ENCODE results near the gene PI16.
"Not testable (repeated sequence)": the region's sequence is repeated elsewhere in the genome, so short reads cannot be mapped to it uniquely, and the experiment has no call there.

PI16 gene

GRCh38 chr6:36929152-36929551, 25.4 kb upstream of the PI16 start:
- no peak for DNase-seq

- no peak for DNase-seq
Measured at GRCh38 chr6:36929607-36930006, 24.9 kb upstream of the PI16 start.

- no peak for DNase-seq
Measured at GRCh38 chr6:36930483-36930882, 24.1 kb upstream of the PI16 start.

GRCh38 chr6:36933102-36933501, 21.4 kb upstream of the PI16 start:
- no peak for DNase-seq

- no peak for DNase-seq
Measured at GRCh38 chr6:36933519-36933918, 21.0 kb upstream of the PI16 start.

- DNase-seq = no peak
Measured at GRCh38 chr6:36934901-36935300, 19.6 kb upstream of the PI16 start.

GRCh38 chr6:36936824-36937223, 17.7 kb upstream of the PI16 start:
- DNase-seq = no peak

- DNase-seq = no peak
Measured at GRCh38 chr6:36937896-36938295, 16.6 kb upstream of the PI16 start.

- no peak for DNase-seq
Measured at GRCh38 chr6:36938536-36938935, 16.0 kb upstream of the PI16 start.

GRCh38 chr6:36939005-36939404, 15.5 kb upstream of the PI16 start:
- not testable (repeated sequence) for DNase-seq

- no peak for DNase-seq
Measured at GRCh38 chr6:36940027-36940426, 14.5 kb upstream of the PI16 start.

GRCh38 chr6:36941561-36941960, 13.0 kb upstream of the PI16 start:
- not testable (repeated sequence) for DNase-seq

- not testable (repeated sequence) for DNase-seq
Measured at GRCh38 chr6:36942329-36942728, 12.2 kb upstream of the PI16 start.

GRCh38 chr6:36944650-36945049, 9.9 kb upstream of the PI16 start:
- no peak for DNase-seq

GRCh38 chr6:36945301-36945700, 9.2 kb upstream of the PI16 start:
- no peak for DNase-seq

GRCh38 chr6:36946526-36946925, 8.0 kb upstream of the PI16 start:
- no peak for DNase-seq

GRCh38 chr6:36947570-36948351, 6.8 kb upstream of the PI16 start:
- peak; percentile 54 for DNase-seq

- DNase-seq = not testable (repeated sequence)
Measured at GRCh38 chr6:36949076-36949475, 5.5 kb upstream of the PI16 start.

- no peak for DNase-seq
Measured at GRCh38 chr6:36949636-36950035, 4.9 kb upstream of the PI16 start.

- DNase-seq = no peak
Measured at GRCh38 chr6:36953931-36954261, 642 bp upstream of the PI16 start.

GRCh38 chr6:36955136-36955535, 598 bp downstream of the PI16 start:
- no peak for DNase-seq

GRCh38 chr6:36955671-36956445, 1.3 kb downstream of the PI16 start:
- DNase-seq = no peak

- DNase-seq = no peak
Measured at GRCh38 chr6:36956446-36956820, 1.9 kb downstream of the PI16 start.

GRCh38 chr6:36957773-36958271, 3.3 kb downstream of the PI16 start:
- DNase-seq = no peak
